ENCODE results near the gene ERAP2. TPM values are rescaled to one million over a fixed set of nuclear protein-coding genes. Genes with fewer than 3 reads are reported as not detected.

The ERAP2 gene
- total RNA-seq, 2 donors from 2014 or later, result 7.5 to 24.7 TPM

DNA sequence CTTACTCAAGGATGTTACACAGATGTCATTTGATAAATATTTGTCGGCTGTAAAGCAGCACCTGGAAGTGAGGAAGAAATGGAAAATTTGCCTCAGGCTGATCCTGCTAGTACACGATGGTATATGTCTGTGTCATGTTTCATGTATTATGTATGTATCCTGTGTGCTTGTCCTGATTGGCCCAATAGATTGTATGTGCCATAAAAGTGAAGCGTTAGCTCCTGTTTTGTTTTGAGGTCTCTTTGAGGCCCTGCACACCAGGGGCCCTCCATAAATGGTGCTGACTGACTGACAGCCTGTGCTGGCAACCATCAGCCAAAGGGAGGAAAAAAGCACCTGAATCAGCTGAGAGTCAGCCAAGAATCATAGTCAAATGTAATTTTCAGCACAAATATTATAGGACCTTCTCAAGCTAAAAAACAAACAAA lies 47.7 kb downstream of the ERAP2 start:
- intact Hi-C loops (cut with DNase I), result no loop called here
- whole genome bisulfite sequencing, 2 donors, result 38 to 39% methylated on average over 3 of the region's 3 CpGs
- peaks cover 11% of the 10 kb centered on the region for H3K4me1 ChIP-seq
- no peaks in the 10 kb centered on the region for H3K9me3 ChIP-seq
- no peaks in the 10 kb centered on the region for H3K36me3 ChIP-seq (replicated peaks in 1 of 2; ENCODE audit: insufficient read depth in 1 of 2, low read depth in 2 of 2)
- ATAC-seq, result no peak
- no peak overlapping the region for H3K4me3 ChIP-seq
- no peak overlapping the region for H3K27ac ChIP-seq
- no peaks in the 10 kb centered on the region for H3K27me3 ChIP-seq
- TF ChIP-seq POLR2A (IDR thresholded peaks at IDR 0.05), result no peak
- TF ChIP-seq, protein P1, sequence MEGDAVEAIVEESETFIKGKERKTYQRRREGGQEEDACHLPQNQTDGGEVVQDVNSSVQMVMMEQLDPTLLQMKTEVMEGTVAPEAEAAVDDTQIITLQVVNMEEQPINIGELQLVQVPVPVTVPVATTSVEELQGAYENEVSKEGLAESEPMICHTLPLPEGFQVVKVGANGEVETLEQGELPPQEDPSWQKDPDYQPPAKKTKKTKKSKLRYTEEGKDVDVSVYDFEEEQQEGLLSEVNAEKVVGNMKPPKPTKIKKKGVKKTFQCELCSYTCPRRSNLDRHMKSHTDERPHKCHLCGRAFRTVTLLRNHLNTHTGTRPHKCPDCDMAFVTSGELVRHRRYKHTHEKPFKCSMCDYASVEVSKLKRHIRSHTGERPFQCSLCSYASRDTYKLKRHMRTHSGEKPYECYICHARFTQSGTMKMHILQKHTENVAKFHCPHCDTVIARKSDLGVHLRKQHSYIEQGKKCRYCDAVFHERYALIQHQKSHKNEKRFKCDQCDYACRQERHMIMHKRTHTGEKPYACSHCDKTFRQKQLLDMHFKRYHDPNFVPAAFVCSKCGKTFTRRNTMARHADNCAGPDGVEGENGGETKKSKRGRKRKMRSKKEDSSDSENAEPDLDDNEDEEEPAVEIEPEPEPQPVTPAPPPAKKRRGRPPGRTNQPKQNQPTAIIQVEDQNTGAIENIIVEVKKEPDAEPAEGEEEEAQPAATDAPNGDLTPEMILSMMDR (IDR thresholded peaks at IDR 0.05), result no peak
- DNase-seq, result peak in 1 of 4 donors; percentile 19

DNA sequence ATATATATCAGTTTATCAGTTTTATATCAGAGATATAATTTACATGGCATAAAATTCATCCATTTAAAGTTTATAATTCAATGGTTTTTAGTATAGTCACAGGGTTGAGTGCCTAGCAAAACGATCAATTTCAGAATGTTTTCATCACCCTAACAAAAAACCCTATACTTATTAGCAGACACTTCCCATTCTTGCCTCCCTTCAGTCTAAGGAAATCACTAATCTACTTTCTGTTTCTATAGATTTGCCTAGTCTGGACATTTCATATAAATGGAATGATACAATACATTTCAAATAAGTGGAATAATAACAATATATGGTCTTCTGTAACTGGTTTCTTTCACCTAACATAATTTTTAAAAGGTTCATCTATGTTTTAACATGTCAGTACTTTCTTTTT lies 50.0 kb downstream of the ERAP2 start:
- DNase-seq (no peak), ATAC-seq (no peak)
- H3K4me3 ChIP-seq, result no peak overlapping the region
- 87 to 94% methylated on average over 1 of the region's 1 CpG for WGBS, 2 donors
- no peaks in the 10 kb centered on the region for H3K36me3 ChIP-seq (replicated peaks in 1 of 2; ENCODE audit: insufficient read depth in 1 of 2, low read depth in 2 of 2)
- intact Hi-C loops (cut with DNase I), result no loop called here
- no peaks in the 10 kb centered on the region for H3K9me3 ChIP-seq
- H3K27me3 ChIP-seq, result no peaks in the 10 kb centered on the region
- peaks cover 11% of the 10 kb centered on the region for H3K4me1 ChIP-seq
- no peak overlapping the region for H3K27ac ChIP-seq
- TF ChIP-seq, protein P1 (IDR thresholded peaks at IDR 0.05), result no peak
- no peak for TF ChIP-seq POLR2A (IDR thresholded peaks at IDR 0.05)

DNA sequence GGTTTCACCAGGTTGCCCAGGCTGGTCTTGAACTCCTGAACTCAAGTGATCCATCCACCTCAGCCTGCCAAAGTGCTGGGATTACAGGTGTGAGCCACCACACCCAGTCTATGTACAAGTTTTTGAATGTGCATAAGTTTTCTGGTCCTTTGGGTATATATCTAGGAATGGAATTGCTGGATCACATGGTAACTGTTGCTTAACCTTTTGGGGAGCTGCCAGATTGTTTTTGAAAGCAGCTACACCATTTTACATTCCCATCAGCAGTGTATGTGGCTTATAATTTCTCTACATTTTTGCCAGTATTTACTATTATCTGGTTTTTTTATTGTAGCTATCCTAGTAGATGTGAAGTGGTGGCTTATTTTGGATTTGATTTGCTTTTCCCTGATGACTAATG lies 50.7 kb downstream of the ERAP2 start:
- Histone ChIP-seq H3K4me3 (no peak overlapping the region), H3K27me3 (no peaks in the 10 kb centered on the region), H3K36me3 (replicated peaks in 1 of 2; ENCODE audit: insufficient read depth in 1 of 2, low read depth in 2 of 2) (no peaks in the 10 kb centered on the region), H3K9me3 (no peaks in the 10 kb centered on the region), H3K4me1 (peaks cover 15% of the 10 kb centered on the region), H3K27ac (no peak overlapping the region)
- DNase-seq (no peak), ATAC-seq (no peak)
- intact Hi-C loops (cut with DNase I), result no loop called here
- TF ChIP-seq POLR2A (IDR thresholded peaks at IDR 0.05), result no peak
- TF ChIP-seq, protein P1 (IDR thresholded peaks at IDR 0.05), result no peak

DNA sequence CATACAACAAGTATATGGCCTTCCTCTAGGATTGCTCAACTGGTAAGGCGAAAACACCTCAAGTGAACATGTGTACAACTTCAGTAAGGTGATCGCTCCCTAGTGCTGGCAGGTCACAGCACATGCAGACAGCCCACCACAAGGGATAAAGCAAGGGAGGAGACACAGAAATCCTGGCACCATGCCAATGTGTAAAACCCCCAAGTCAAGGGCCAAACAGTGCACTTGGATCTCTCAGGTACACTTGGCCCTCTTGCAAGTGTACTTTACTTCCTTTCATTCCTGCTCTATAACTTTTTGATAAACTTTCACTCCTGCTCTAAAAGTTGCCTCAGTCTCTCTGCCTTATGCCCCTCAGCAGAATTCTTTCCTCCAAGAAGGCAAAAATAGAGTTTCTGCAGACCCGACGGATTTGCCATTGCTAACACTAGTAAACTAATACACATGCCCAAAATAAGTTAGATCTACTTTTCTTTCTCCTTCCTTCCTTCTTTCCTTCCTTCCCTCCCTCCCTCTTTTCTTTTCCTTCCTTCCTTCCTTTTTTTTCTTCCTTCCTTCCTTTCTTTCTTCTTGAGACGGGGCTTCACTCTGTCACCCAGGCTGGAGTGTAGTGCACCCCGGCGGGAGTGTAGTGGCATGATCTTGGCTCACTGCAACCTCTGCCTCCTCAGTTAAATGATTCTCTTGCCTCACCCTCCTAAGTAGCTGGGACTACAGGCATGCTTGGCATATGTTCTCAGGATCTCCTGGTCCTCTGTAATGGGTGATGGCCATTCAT lies 52.8 kb downstream of the ERAP2 start:
- WGBS, 2 donors, result 93 to 94% methylated on average over 7 of the region's 7 CpGs
- H3K27ac ChIP-seq, result no peak overlapping the region
- no peaks in the 10 kb centered on the region for H3K36me3 ChIP-seq (replicated peaks in 1 of 2; ENCODE audit: insufficient read depth in 1 of 2, low read depth in 2 of 2)
- no peak overlapping the region for H3K4me3 ChIP-seq
- no peaks in the 10 kb centered on the region for H3K27me3 ChIP-seq
- TF ChIP-seq, protein P1 (IDR thresholded peaks at IDR 0.05), result no peak
- TF ChIP-seq POLR2A (IDR thresholded peaks at IDR 0.05), result no peak
- intact Hi-C loops (cut with DNase I), result no loop called here
- DNase-seq (no peak), ATAC-seq (no peak)
- H3K4me1 ChIP-seq, result peaks cover 25% of the 10 kb centered on the region
- H3K9me3 ChIP-seq, result no peaks in the 10 kb centered on the region

DNA sequence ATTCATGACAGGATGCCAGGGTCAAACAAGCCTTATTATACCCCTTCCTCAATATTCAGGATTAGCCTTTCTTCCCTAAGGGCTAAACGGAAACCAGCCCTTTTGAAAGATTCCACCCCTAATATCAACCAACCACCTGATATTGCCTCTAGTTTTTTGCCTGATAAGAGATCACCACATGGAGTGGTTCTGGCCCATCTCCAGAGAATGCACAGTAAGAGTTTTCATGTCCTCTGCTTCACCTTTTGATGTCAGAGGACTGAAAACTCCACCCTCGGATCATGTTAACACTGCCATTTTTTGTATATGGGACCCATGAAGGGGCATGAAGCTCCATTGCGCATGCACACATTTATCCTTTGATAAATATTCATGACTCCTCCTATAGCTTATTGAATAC lies 53.8 kb downstream of the ERAP2 start:
- no peak for TF ChIP-seq POLR2A (IDR thresholded peaks at IDR 0.05)
- TF ChIP-seq, protein P1 (IDR thresholded peaks at IDR 0.05), result no peak
- no peak overlapping the region for H3K4me3 ChIP-seq
- no peaks in the 10 kb centered on the region for H3K9me3 ChIP-seq
- 82 to 83% methylated on average over 3 of the region's 3 CpGs for WGBS, 2 donors
- no peak for DNase-seq
- H3K36me3 ChIP-seq (replicated peaks in 1 of 2; ENCODE audit: insufficient read depth in 1 of 2, low read depth in 2 of 2), result no peaks in the 10 kb centered on the region
- H3K27me3 ChIP-seq, result no peaks in the 10 kb centered on the region
- no peak overlapping the region for H3K27ac ChIP-seq
- intact Hi-C loops (cut with DNase I), result no loop called here
- ATAC-seq, result no peak
- peaks cover 19% of the 10 kb centered on the region for H3K4me1 ChIP-seq
